Left lung (tissue), 10 donors: ENCODE results near the gene CADM2. TPM values are rescaled to one million over a fixed set of nuclear protein-coding genes. Genes with fewer than 3 reads are reported as not detected.

ENCODE experiments used
- ATAC-seq: fragments of 200-7000 bp; cut with Tn5 transposase; one replicate; pipeline ENCODE4 v1.9.1; 2020; ENCODE audit warnings: moderate library complexity
- DNase-seq, 4 donors: peaks; one replicate each; pipeline ENCODE4 v3.0.0-alpha.2; 2013 to 2020
- H3K27ac ChIP-seq, 2 donors: fragments of 200-600 bp; sonication (generic) in 1 of 2; one replicate each; pipeline versions ENCODE4 v1.5.0 to v1.8.0; 2020 to 2021
- H3K27me3 ChIP-seq, 2 donors: fragments of 200-600 bp; sonication (generic) in 1 of 2; one replicate each; pipeline versions ENCODE4 v1.5.0 to v1.8.0; 2020 to 2021
- H3K36me3 ChIP-seq, 2 donors: fragments of 200-600 bp; sonication (generic) in 1 of 2; one replicate each; pipeline versions ENCODE4 v1.5.0 to v1.8.0; 2020 to 2021
- H3K4me1 ChIP-seq, 2 donors: fragments of 200-600 bp; one replicate each; pipeline ENCODE4 v1.8.0; 2021
- H3K4me3 ChIP-seq, 2 donors: fragments of 200-600 bp; sonication (generic) in 1 of 2; one replicate each; pipeline versions ENCODE4 v1.5.0 to v1.8.0; 2020 to 2021; ENCODE audit warnings: mild to moderate bottlenecking in 1 of 2
- H3K9me3 ChIP-seq, 2 donors: fragments of 200-600 bp; sonication (generic) in 1 of 2; one replicate each; pipeline versions ENCODE4 v1.5.0 to v1.8.0; 2020 to 2021
- intact Hi-C, 2 donors: fragments of 100-400 bp; cut with DNase I; formaldehyde crosslinking; loops; one replicate each; pipeline versions ENCODE4 v1.11.2 to v1.14.2; 2022
- polyA plus RNA-seq, 6 donors: library from polyadenylated mRNA; unstranded; fragments of 120-200 nt; gene quantifications; one replicate each; pipeline ENCODE4 v1.2.1, GENCODE V29; 2013; ENCODE audit not compliant: insufficient read length in 6 of 6
- total RNA-seq, 2 donors: library from RNA; stranded (reverse); fragmentation: NEBNext Ultra II Directional; extraction: Animal tissue kit (Norgen Biotek cat#: 25700); gene quantifications; one replicate each; pipeline ENCODE4 v1.2.1, GENCODE V29; 2021
- TF ChIP-seq, protein P1 (sequence below), 2 donors: fragments of 200-600 bp; sonication (generic) in 1 of 2; IDR thresholded peaks; one replicate each; pipeline versions ENCODE4 v1.5.0 to v1.8.0; 2021; ENCODE audit warnings: antibody characterized with exemption in 2 of 2
- donor health status: DM: no; HTN: yes; CAD: no.
- donor health status: DM: no; HTN: no; CAD: no.

Gene CADM2
- total and polyA plus RNA-seq, 8 donors: 0.16 to 2.3 (median 0.74) TPM

DNA sequence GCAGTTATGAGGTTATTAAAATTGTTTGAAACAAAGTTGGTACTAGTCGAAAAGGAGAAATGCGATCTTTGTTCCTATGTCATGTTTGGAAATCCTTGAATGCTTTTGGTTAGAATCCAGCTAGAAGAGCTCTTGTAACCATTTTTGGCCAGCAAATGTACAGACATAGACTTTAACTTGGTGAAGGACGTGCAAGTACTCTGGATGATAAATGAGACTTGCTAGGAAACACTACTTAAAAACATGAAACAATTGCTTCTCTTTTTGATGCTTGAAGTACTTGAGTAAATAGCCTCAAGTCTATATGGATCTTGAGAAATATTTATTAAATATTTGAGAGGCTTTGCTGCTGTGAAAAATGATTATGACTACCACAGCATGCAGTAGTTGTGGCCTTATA, 95.8 kb downstream of the CADM2 start:
- Histone ChIP-seq H3K27ac (no peak overlapping the region), H3K4me3 (no peak overlapping the region), H3K9me3 (no peaks in the 10 kb centered on the region), H3K4me1 (no peaks in the 10 kb centered on the region), H3K27me3 (no peaks in the 10 kb centered on the region), H3K36me3 (no peaks in the 10 kb centered on the region)
- DNase-seq: no peak
- peak; percentile 88 for ATAC-seq
- TF ChIP-seq, protein P1, sequence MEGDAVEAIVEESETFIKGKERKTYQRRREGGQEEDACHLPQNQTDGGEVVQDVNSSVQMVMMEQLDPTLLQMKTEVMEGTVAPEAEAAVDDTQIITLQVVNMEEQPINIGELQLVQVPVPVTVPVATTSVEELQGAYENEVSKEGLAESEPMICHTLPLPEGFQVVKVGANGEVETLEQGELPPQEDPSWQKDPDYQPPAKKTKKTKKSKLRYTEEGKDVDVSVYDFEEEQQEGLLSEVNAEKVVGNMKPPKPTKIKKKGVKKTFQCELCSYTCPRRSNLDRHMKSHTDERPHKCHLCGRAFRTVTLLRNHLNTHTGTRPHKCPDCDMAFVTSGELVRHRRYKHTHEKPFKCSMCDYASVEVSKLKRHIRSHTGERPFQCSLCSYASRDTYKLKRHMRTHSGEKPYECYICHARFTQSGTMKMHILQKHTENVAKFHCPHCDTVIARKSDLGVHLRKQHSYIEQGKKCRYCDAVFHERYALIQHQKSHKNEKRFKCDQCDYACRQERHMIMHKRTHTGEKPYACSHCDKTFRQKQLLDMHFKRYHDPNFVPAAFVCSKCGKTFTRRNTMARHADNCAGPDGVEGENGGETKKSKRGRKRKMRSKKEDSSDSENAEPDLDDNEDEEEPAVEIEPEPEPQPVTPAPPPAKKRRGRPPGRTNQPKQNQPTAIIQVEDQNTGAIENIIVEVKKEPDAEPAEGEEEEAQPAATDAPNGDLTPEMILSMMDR (IDR thresholded peaks at IDR 0.05): no peak
- intact Hi-C loops: no loop called here

DNA sequence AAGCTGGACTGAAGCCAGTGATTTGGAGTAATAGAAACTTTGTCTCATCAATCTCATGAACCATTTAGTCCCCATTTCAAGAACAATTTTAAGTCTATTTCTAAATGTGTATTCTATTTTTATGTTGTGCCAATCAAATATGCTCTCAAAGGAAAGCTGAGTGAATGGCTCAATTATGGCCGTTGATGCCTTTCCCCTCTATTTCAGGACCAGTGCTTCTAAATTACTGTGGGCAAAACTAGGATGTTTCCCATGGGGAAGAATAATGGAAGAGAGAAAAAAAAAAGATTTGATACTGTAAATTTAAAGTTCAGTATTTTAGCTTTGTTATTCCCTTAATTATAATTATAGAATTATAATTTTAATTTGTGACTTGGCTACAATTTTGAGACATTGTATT, 110.1 kb downstream of the CADM2 start:
- H3K9me3 ChIP-seq: no peaks in the 10 kb centered on the region
- TF ChIP-seq, protein P1 (IDR thresholded peaks at IDR 0.05): no peak
- no peak overlapping the region for H3K27ac ChIP-seq
- no peaks in the 10 kb centered on the region for H3K4me1 ChIP-seq
- H3K36me3 ChIP-seq: no peaks in the 10 kb centered on the region
- H3K27me3 ChIP-seq: no peaks in the 10 kb centered on the region
- DNase-seq (no peak), ATAC-seq (no peak)
- no peak overlapping the region for H3K4me3 ChIP-seq
- intact Hi-C loops: no loop called here

GRCh38 chr3:85074003-85074402, 115.2 kb downstream of the CADM2 start:
- TF ChIP-seq, protein P1 (IDR thresholded peaks at IDR 0.05): no peak

DNA sequence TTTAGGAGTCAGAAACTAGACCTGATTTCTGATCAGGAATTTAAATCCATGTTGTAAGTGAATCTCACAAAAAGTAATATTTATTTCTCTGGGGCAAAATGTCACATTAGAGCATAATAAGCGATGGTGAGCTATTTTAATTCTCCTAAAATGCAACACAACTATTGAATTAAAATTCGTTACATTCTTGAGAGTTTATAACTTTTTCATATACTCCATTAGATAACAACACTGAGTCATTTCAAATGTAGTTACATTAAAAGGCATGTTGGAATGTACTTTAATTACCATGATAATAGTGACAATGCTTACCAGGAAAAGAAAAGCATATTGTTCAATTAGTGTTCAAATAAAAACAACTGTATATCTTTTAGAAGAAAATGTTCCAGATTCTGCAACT, 116.9 kb downstream of the CADM2 start:
- no peak overlapping the region for H3K27ac ChIP-seq
- no peaks in the 10 kb centered on the region for H3K9me3 ChIP-seq
- intact Hi-C loops: no loop called here
- TF ChIP-seq, protein P1 (IDR thresholded peaks at IDR 0.05): no peak
- no peak for DNase-seq
- no peaks in the 10 kb centered on the region for H3K27me3 ChIP-seq
- H3K36me3 ChIP-seq: no peaks in the 10 kb centered on the region
- H3K4me3 ChIP-seq: no peak overlapping the region
- H3K4me1 ChIP-seq: no peaks in the 10 kb centered on the region
- no peak for ATAC-seq

More at GRCh38 chr3:85074003-85074402, 115.2 kb downstream of the CADM2 start:
- no peak overlapping the region for H3K4me3 ChIP-seq
- no peaks in the 10 kb centered on the region for H3K27me3 ChIP-seq
- H3K4me1 ChIP-seq: no peaks in the 10 kb centered on the region
- ATAC-seq (no peak), DNase-seq (no peak)
- H3K36me3 ChIP-seq: no peaks in the 10 kb centered on the region
- no peak overlapping the region for H3K27ac ChIP-seq
- intact Hi-C loops: no loop called here
- H3K9me3 ChIP-seq: no peaks in the 10 kb centered on the region

DNA sequence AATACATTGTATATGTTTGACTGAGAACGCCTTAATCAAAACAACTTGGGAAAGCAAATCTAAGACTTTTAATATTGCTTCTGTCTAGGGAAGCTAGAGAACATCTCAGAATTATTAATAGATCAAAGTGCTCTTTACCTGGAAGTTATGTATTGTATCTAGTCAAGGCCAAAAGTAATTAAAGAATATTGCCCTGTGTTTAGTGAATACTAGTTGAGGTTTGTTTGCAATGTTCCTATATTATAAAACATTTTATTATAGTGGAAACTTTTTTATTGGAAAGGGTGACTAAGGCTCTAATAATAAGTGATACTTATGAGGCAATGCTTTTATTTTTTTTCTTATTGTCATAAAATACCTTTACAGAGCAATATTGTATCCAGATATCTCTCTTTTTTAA, 118.2 kb downstream of the CADM2 start:
- TF ChIP-seq, protein P1 (IDR thresholded peaks at IDR 0.05): no peak
- Histone ChIP-seq H3K9me3 (no peaks in the 10 kb centered on the region), H3K4me3 (no peak overlapping the region), H3K36me3 (no peaks in the 10 kb centered on the region), H3K4me1 (no peaks in the 10 kb centered on the region), H3K27ac (no peak overlapping the region), H3K27me3 (no peaks in the 10 kb centered on the region)
- DNase-seq (no peak), ATAC-seq (no peak)
- intact Hi-C loops: no loop called here
